ENCODE measurements around the gene PDCD4.
"Not testable (repeated sequence)": the region's sequence is repeated elsewhere in the genome, so short reads cannot be mapped to it uniquely, and the experiment has no call there.

PDCD4 gene

GRCh38 chr10:110885932-110886674, 14.4 kb downstream of the PDCD4 start:
- no peak for DNase-seq (ENCODE audit: low spot score)

- DNase-seq (ENCODE audit: low spot score): no peak
Measured at GRCh38 chr10:110887560-110887959, 15.8 kb downstream of the PDCD4 start.

GRCh38 chr10:110892602-110893288, 21.0 kb downstream of the PDCD4 start:
- no peak for DNase-seq (ENCODE audit: low spot score)

- peak; percentile 41 for DNase-seq (ENCODE audit: low spot score)
Measured at GRCh38 chr10:110893559-110894179, 21.9 kb downstream of the PDCD4 start.

- no peak for DNase-seq (ENCODE audit: low spot score)
Measured at GRCh38 chr10:110897184-110897583, 25.5 kb downstream of the PDCD4 start.

- DNase-seq (ENCODE audit: low spot score): no peak
Measured at GRCh38 chr10:110898391-110898790, 26.7 kb downstream of the PDCD4 start.

GRCh38 chr10:110900983-110901382, 29.3 kb downstream of the PDCD4 start:
- DNase-seq (ENCODE audit: low spot score): no peak

GRCh38 chr10:110901954-110902819, 30.5 kb downstream of the PDCD4 start:
- peak; percentile 56 for DNase-seq (ENCODE audit: low spot score)

- DNase-seq (ENCODE audit: low spot score): no peak
Measured at GRCh38 chr10:110903280-110904278, 31.9 kb downstream of the PDCD4 start.

GRCh38 chr10:110910138-110910537, 38.4 kb downstream of the PDCD4 start:
- DNase-seq (ENCODE audit: low spot score): no peak

- peak; percentile 21 for DNase-seq (ENCODE audit: low spot score)
Measured at GRCh38 chr10:110912374-110912773, 40.6 kb downstream of the PDCD4 start.

- no peak for DNase-seq (ENCODE audit: low spot score)
Measured at GRCh38 chr10:110914431-110914830, 42.7 kb downstream of the PDCD4 start.

- no peak for DNase-seq (ENCODE audit: low spot score)
Measured at GRCh38 chr10:110915035-110915434, 43.3 kb downstream of the PDCD4 start.

GRCh38 chr10:110915600-110915999, 43.9 kb downstream of the PDCD4 start:
- not testable (repeated sequence) for DNase-seq (ENCODE audit: low spot score)

GRCh38 chr10:110916554-110917346, 45.0 kb downstream of the PDCD4 start:
- DNase-seq (ENCODE audit: low spot score): peak; percentile 64

GRCh38 chr10:110918269-110918642, 46.5 kb downstream of the PDCD4 start:
- peak; percentile 95 for DNase-seq (ENCODE audit: low spot score)

GRCh38 chr10:110918643-110919348, 47.1 kb downstream of the PDCD4 start, which contains the start of gene BBIP1:
BBIP1 (minus strand) TSS chr10:110919180; CDS start chr10:110918157, 1,023 bp downstream.
- no peak for DNase-seq (ENCODE audit: low spot score)

- DNase-seq (ENCODE audit: low spot score): peak; percentile 93
Measured at GRCh38 chr10:110919349-110919931, 47.7 kb downstream of the PDCD4 start, which contains the start of gene SHOC2. SHOC2 (plus strand) TSS chr10:110919604; CDS start chr10:110964359, 44,755 bp downstream.

All from AG20443 (cell line).